Measurements from ENCODE around the gene MGAT5.

The MGAT5 gene, protein sequence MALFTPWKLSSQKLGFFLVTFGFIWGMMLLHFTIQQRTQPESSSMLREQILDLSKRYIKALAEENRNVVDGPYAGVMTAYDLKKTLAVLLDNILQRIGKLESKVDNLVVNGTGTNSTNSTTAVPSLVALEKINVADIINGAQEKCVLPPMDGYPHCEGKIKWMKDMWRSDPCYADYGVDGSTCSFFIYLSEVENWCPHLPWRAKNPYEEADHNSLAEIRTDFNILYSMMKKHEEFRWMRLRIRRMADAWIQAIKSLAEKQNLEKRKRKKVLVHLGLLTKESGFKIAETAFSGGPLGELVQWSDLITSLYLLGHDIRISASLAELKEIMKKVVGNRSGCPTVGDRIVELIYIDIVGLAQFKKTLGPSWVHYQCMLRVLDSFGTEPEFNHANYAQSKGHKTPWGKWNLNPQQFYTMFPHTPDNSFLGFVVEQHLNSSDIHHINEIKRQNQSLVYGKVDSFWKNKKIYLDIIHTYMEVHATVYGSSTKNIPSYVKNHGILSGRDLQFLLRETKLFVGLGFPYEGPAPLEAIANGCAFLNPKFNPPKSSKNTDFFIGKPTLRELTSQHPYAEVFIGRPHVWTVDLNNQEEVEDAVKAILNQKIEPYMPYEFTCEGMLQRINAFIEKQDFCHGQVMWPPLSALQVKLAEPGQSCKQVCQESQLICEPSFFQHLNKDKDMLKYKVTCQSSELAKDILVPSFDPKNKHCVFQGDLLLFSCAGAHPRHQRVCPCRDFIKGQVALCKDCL

DNA sequence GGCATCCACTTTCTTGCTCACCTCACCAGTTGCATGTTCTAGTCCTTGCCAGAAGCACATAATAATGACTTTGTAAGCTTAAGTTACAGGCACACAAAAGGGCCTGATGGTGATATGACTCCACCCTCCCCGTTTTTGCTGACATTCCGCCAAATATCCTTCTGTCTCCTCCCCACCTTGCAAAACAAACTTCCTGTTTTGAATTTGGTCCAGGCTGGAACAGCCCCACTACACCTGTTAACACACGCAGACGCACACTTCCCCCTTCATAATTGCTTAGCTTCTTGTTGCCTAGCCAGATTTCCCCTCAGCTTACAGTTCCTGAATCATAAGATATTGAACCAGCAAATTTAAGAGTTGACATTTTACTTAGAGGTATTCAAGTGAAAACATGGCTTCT, at the start of gene MGAT5:
TSS of gene MGAT5 (plus strand) at position 269 of the 400 bp plus-strand sequence. CDS start 332 bp downstream, outside the sequence.
- no peak for DNase-seq (ENCODE audit: low read depth)

- DNase-seq (ENCODE audit: low read depth) = no peak
Measured at GRCh38 chr2:134205087-134205486, 48.8 kb upstream of the MGAT5 start.

DNA sequence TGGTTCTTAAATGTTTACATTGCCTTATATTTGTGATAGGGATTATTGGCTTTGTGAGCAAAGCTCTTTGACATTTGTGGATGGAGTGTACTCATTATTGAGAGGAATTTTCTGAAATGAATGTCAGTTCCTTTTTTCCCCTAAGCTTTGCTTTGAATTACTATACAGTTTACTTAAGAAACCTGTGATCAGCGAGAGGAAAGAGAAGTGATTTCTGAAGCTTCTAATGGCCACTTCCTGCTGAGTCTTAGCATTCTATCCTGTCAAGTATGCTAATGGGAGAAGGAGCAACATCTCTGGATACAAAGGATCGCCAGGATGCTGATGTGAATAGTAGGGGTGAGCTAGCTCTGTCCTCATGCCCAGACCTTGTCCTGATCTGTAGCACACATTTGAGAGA, 47.8 kb upstream of the MGAT5 start:
- DNase-seq (ENCODE audit: low read depth) = no peak

- no peak for DNase-seq (ENCODE audit: low read depth)
Measured at GRCh38 chr2:134206573-134206972, 47.3 kb upstream of the MGAT5 start.

DNA sequence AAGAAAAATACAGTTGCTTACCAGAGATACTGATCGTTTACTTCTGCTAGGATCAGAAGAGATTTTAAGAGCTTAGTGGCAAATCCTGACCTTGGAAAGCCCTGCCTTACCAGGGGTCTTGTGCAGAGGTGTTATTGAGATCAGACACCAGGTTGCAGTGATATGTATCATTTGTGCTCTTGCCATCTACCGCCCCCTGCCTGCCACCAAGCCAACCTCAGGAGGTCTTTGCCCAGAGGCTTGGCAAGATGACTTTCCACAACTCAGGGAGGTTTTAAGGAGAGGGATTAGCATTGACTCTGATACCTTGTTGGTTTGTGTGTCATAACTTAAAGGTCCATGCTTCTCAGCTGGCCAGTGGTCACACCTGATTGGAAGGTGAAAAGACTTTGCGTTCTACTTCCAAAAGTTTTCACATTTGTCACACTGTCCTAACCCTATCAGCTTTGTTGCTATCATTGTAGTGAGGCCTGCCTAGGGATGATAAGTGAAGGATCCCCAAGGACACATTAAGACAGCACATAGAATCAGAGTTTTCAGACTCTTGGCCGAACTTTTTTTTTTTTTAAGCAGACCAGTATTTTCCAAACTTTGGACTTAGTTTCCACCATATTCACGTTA, 46.2 kb upstream of the MGAT5 start:
- DNase-seq (ENCODE audit: low read depth) = peak; percentile 37

GRCh38 chr2:134208825-134209224, 45.0 kb upstream of the MGAT5 start:
- DNase-seq (ENCODE audit: low read depth) = no peak

DNA sequence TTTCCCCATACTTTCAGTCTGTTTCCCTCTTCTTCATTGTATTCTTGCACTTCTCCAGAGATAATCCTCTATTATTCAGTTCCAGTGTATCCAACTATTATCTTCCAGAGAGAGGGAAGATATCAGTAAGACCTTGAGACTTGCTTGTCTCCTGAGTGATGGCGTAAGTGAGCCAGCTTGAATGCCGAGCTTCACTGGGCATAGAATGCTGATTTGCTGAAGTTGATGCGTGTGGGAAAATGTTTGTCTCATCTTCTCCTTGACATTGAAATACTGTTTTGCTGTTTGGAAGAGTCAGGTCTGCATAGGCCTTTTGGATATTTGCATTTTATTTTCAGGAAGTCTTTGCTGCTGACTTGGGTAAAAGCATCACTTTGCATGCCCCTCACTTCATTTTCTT, 41.1 kb upstream of the MGAT5 start:
- no peak for DNase-seq (ENCODE audit: low read depth)

GRCh38 chr2:134216152-134216829, 37.6 kb upstream of the MGAT5 start:
- DNase-seq (ENCODE audit: low read depth) = no peak

GRCh38 chr2:134217351-134217750, 36.5 kb upstream of the MGAT5 start:
- no peak for DNase-seq (ENCODE audit: low read depth)

- no peak for DNase-seq (ENCODE audit: low read depth)
Measured at GRCh38 chr2:134217924-134218323, 35.9 kb upstream of the MGAT5 start.

DNA sequence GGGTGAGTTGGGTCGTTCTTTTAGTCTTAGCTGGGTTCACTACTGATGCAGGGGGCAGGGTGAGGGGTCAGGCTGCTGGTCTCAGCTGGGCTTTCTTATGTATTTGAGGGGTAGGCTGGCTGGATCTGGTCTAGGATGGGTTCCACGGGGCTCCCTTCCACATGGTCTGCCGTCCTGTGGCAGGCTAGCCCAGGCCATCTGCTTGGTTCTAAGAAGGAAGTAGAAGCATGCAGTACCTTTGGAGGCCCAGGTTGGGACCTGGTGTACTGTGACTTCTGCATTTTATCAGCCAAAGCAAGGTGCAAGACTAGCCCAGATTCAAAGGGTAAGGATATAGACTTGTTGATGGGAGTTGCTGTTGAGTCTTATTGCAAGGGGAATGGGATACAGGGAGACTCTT, 35.5 kb upstream of the MGAT5 start:
- no peak for DNase-seq (ENCODE audit: low read depth)

DNA sequence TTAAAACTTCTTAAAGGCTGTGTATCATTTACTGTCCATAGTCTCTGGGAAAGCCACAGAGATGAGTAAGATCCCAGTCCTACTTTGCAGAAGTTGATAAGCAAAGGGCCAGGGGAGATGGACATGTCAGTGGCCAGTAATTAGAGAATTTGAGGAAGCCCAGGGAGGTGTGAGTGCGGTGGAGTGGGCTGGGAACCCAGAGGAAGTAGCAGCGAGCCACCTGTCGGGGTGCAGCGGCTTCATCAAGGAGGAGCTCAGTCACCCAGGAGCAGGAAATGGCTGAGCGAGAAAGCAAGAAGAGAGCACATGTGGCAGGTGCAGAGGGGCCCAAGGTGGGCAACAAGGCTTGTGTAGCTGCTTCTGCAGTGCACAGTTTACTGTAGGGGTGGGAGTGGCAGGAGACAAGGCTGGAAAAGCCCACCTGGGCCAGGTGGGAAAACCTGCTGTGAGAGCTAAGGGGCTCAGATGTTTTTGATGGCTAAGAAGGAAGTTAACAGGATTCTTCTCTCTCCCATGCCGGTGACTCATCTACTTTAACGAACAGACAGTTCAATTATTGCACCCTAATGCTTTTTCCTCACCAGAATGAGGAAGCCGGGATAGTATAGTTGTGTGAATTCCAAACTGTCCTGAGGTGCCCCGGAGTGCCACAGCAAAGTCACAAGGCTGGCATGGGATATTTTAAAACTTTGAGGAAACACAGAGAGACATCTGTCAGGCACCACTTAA, 34.8 kb upstream of the MGAT5 start:
- DNase-seq (ENCODE audit: low read depth) = peak; percentile 10

GRCh38 chr2:134220344-134220974, 33.4 kb upstream of the MGAT5 start:
- no peak for DNase-seq (ENCODE audit: low read depth)

GRCh38 chr2:134224005-134224404, 29.9 kb upstream of the MGAT5 start:
- DNase-seq (ENCODE audit: low read depth) = no peak

- no peak for DNase-seq (ENCODE audit: low read depth)
Measured at GRCh38 chr2:134225173-134225572, 28.7 kb upstream of the MGAT5 start.

DNA sequence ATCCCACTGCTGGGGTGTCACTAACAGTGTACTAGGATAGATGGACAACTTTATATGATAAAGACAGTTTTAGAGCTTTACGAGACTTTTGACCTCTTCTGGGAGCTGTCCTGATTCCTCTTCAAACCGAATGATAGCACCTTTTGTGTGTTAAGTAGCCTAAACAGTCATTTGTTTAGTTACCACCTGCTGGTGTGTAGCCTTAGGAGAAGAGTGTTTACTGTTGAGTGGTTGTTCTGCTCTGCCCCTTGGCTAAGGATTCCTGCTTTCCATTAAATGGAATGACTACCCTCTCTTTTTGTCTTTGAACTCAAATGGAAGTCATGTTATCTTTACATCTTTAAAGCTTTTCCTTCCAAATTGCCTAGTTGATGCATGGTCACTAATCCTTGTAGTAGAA, 28.0 kb upstream of the MGAT5 start:
- DNase-seq (ENCODE audit: low read depth) = no peak

DNA sequence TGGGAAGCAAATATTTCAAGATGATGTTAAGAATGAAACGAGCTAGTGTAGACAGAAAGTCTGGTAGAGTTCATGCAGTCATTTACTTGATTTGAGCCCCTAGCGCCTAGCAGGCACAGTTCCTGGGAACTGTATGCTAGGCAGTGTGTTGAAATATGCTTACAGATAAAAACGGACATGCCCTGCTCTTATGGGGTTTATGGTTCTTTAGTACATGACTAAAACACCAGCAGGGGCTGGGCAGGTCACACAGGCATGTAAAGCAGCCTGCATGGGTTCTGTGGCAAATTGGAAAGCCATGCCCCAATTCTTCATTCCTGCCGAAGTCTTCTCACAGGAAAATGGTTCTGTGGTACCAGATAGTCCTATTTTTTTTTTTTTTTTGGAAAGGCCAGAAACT, 27.3 kb upstream of the MGAT5 start:
- DNase-seq (ENCODE audit: low read depth) = no peak

DNA sequence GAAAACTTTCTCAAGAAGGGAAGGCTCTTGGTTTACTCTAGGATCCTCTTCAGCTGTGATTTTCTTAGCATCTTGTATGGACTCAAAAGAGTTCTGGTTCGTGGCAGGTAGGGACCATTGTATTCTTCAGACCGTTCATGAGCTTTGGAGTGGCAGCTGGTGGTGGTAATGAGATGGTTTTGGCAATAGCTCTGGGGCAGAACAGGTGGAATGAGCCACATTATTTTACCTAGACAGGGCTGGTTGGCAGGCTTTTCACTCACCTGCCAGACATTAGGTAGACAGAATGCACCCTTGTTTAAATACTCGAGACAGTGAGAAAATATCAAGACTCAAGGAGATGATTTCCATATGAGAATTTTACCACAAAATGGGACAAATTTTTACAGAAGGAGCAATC, 26.2 kb upstream of the MGAT5 start:
- DNase-seq (ENCODE audit: low read depth) = no peak

GRCh38 chr2:134228493-134228903, 25.4 kb upstream of the MGAT5 start:
- DNase-seq (ENCODE audit: low read depth) = no peak

- no peak for DNase-seq (ENCODE audit: low read depth)
Measured at GRCh38 chr2:134229540-134229939, 24.3 kb upstream of the MGAT5 start.

DNA sequence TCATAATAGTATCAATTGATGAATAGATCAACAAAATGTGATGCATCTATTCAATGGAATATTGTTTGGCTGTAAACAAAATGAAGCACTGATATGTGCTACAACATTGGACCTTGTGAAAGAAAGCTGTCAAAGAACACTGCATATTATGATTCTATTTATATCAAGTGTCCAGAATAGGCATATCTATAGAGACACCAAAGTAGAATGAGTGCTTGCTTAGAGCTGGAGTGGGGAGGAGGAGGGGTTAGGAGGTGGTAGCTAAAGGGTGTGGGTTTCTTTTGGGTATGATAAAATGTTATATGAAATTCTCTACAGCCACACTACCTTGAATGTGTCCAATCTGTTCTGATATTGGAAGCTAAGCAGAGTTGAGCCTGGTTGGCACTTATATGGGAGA, 23.0 kb upstream of the MGAT5 start:
- no peak for DNase-seq (ENCODE audit: low read depth)

Measured in stimulated activated CD8-positive, alpha-beta memory T cell treated with anti-CD3 and anti-CD28 coated beads, Interleukin-12 subunit alpha, Interleukin-12 subunit beta, amount 100 ng/mL, for 4 hours (primary cell).